Spinal cord (tissue), 10 donors: ENCODE results near the gene LIX1. TPM values are rescaled to one million over a fixed set of nuclear protein-coding genes. Genes with fewer than 3 reads are reported as not detected.

Experiments
- DNase-seq, 6 donors: peaks; one replicate each; pipeline versions ENCODE4 v3.0.0 to v3.0.0-alpha.2; 2013 to 2015; ENCODE audit warnings: low spot score in 6 of 6, low read depth in 4 of 6
- H3K27ac ChIP-seq: one replicate; pipeline ENCODE4 v1.5.1; 2013; ENCODE audit warnings: low read depth, low read length, control low read depth
- H3K27me3 ChIP-seq: one replicate; pipeline ENCODE4 v1.6.1; 2013; ENCODE audit warnings: low read length; ENCODE audit not compliant: control insufficient read depth, insufficient read depth
- H3K36me3 ChIP-seq: one replicate; pipeline ENCODE4 v1.6.1; 2013; ENCODE audit warnings: low read length; ENCODE audit not compliant: control insufficient read depth, insufficient read depth
- H3K4me1 ChIP-seq: one replicate; pipeline ENCODE4 v1.6.1; 2013; ENCODE audit warnings: low read length; ENCODE audit not compliant: control insufficient read depth, insufficient read depth
- H3K4me3 ChIP-seq: one replicate; pipeline ENCODE4 v1.5.1; 2013; ENCODE audit warnings: low read depth, low read length, control low read depth
- H3K9me3 ChIP-seq: one replicate; pipeline ENCODE4 v1.6.1; 2013; ENCODE audit warnings: low read length; ENCODE audit not compliant: control insufficient read depth, insufficient read depth
- WGBS: methylation state at CpG from one replicate; pipeline ENCODE4 v1.1.5; 2013; ENCODE audit warnings: missing lambda C conversion rate; ENCODE audit not compliant: insufficient coverage; 5-methylcytosine and 5-hydroxymethylcytosine counted together
- polyA plus RNA-seq, 2 donors: library from polyadenylated mRNA; unstranded; fragments of 120-200 nt; gene quantifications; one replicate each; pipeline ENCODE4 v1.2.1, GENCODE V29; 2013; ENCODE audit not compliant: insufficient read length in 2 of 2
- total RNA-seq, 2 donors: library from RNA; depleted of rRNA in 1 of 2; stranded (reverse); fragments of 120-200 nt in 1 of 2; fragments of >200 nt in 1 of 2; gene quantifications; one replicate each; pipeline versions ENCODE4 v1.2.3 to v1.2.4, GENCODE V29; 2013 to 2014
- donor health status: healthy.

LIX1 gene
- total and polyA plus RNA-seq, 4 donors = 22.3 to 68.9 (median 41.6) TPM

DNA sequence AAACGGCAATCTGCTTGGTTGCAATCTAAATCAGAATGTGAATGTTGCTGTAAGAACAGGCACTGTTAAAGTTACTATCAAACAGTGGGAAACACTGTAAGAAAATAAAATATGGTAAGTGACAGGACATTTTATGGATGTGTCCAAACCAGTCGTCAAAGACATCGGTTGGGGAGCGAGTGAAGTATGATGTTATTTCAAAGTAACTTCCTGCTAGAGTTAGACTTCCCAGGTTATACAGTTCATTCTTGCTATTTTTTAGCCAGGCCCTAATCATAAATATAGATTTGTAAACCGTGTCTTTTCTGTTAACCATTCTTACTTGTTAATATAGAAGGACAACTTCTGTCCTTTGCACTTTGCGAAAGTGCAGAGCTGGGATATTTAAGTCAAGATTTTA is 30.2 kb downstream of the LIX1 start:
- Histone ChIP-seq H3K27me3 (no peaks in the 10 kb centered on the region), H3K27ac (peak overlapping the region; percentile 3), H3K9me3 (no peaks in the 10 kb centered on the region), H3K4me3 (no peak overlapping the region), H3K36me3 (no peaks in the 10 kb centered on the region), H3K4me1 (peaks cover 4% of the 10 kb centered on the region)
- DNase-seq = no peak
- WGBS = 90% methylated on average over 2 of the region's 6 CpGs

DNA sequence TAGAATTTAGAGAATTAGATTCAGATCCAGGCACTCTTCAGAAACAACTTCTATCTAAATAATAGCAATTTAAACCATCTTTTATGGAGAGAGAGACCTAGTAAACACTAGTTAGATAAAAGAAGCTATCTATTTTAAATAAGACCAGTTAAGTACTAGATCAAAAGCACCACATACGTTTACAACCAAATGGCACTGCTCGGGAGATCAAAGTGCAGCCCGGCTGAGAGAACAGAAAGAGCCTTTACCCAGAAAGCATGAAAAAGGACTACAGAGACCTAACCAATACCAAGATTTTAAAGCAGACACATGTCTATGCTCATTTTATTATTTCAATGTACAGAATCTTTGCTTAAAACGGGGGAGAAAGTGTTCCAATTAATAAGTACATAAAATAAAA is 30.8 kb downstream of the LIX1 start:
- DNase-seq = peak in 1 of 6 donors; percentile 47
- Histone ChIP-seq H3K27ac (peak overlapping the region; percentile 3), H3K4me1 (peaks cover 4% of the 10 kb centered on the region), H3K36me3 (no peaks in the 10 kb centered on the region), H3K4me3 (no peak overlapping the region), H3K27me3 (no peaks in the 10 kb centered on the region), H3K9me3 (no peaks in the 10 kb centered on the region)
- WGBS = no CpG with 5 or more reads among the region's 4 CpGs

DNA sequence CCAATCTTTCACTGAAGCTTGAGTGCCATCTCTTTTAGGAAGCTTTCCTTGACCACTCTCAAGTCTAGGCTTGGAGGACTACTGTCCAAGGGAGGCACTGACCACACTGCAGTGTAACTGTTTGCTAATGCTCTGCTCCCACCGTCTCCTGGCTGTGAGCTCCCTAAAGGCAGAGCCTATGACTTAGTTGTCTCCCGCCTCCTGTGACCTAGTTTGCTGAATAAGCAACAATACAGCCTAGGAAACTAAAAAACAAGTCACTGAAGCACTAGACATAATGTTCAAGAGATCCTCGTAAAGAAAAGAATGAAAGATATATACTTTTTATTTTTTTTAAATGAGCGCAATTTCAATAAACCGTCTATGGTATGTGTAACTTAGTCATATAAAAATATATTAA is 31.4 kb downstream of the LIX1 start:
- H3K4me1 ChIP-seq = peaks cover 4% of the 10 kb centered on the region
- no peaks in the 10 kb centered on the region for H3K36me3 ChIP-seq
- DNase-seq = peak in 2 of 6 donors; percentile 40 to 50
- peak overlapping the region; percentile 72 for H3K27ac ChIP-seq
- H3K4me3 ChIP-seq = no peak overlapping the region
- no peaks in the 10 kb centered on the region for H3K9me3 ChIP-seq
- no CpG with 5 or more reads among the region's 5 CpGs for WGBS
- H3K27me3 ChIP-seq = no peaks in the 10 kb centered on the region

DNA sequence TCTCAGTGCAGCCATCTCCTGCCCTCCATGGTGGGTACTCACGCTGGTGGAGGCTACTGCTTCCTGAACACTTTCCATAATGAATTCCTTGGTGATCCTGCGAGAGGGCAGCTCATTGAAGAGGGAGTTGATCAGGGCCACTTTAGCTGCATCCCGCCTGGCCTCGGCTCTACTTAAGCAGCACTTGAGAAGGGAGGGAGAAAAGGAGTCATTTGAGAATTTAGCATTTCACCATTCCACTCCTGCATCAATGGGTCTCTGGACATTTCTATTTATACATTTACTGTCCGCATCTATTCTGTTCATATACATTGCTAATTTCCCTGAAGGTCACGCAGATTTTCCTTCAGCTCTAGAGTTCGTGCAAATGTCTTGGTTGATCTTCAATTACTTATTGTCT is 35.1 kb downstream of the LIX1 start:
- 92% methylated on average over 2 of the region's 7 CpGs for WGBS
- Histone ChIP-seq H3K36me3 (no peaks in the 10 kb centered on the region), H3K4me3 (no peak overlapping the region), H3K27ac (no peak overlapping the region), H3K4me1 (peaks cover 6% of the 10 kb centered on the region), H3K9me3 (no peaks in the 10 kb centered on the region), H3K27me3 (no peaks in the 10 kb centered on the region)
- DNase-seq = no peak

DNA sequence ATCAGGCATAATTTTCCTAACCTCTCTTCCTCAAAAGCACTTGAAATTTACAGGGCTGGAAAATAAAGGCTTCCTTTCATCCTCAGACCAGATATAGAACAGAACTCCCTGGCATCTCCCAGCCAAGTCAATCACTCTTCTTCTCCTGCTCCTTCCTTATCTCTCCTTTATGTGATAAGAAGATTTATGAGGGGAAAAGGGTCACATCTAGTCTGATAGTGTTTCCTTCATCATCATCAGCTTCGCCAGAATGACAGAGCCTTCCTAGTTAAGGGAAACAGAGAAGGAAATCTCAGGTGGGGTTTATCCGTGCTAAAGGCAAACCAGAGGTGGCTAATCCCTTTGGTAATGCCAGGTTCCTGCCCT is 36.2 kb downstream of the LIX1 start:
- 89% methylated on average over 2 of the region's 2 CpGs for WGBS
- peaks cover 14% of the 10 kb centered on the region for H3K4me1 ChIP-seq
- H3K9me3 ChIP-seq = no peaks in the 10 kb centered on the region
- H3K27me3 ChIP-seq = no peaks in the 10 kb centered on the region
- no peak overlapping the region for H3K4me3 ChIP-seq
- H3K27ac ChIP-seq = no peak overlapping the region
- no peaks in the 10 kb centered on the region for H3K36me3 ChIP-seq
- DNase-seq = no peak

DNA sequence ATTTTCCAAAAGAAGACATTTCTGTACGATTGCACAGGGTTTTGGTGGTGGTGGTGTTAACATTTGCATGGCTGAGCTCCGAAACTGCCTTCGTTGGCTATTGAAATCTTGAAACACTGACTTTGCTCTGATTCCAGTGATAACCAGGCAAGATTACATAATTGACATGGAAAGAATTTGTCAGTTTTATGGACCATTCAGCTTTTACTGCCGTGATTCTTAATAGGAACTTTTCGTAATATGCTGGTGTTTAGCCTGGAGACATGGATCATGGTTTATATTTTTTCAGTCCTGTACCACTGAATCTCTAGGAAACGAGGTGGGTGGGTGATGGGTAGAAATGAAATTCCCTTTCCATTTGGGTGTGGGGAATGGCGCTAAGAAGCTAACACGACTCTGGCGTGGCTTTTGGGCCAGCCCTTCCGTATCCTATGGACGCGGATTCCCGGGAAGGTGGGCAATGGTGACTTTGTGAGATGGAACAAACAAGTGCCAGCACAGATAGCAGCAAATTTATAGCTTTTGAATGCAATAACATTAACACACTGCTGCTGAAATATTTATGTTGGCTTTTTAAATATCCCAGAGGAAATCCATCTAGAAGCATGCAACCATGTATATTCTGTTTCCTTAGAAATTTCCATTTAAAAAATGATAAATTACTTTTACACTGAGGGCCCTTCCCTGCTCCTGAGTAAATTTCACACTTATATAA is 36.8 kb downstream of the LIX1 start:
- WGBS = 89% methylated on average over 5 of the region's 13 CpGs
- H3K27ac ChIP-seq = no peak overlapping the region
- H3K27me3 ChIP-seq = no peaks in the 10 kb centered on the region
- H3K36me3 ChIP-seq = no peaks in the 10 kb centered on the region
- peaks cover 19% of the 10 kb centered on the region for H3K4me1 ChIP-seq
- no peaks in the 10 kb centered on the region for H3K9me3 ChIP-seq
- DNase-seq = peak in 1 of 6 donors; percentile 64
- no peak overlapping the region for H3K4me3 ChIP-seq

DNA sequence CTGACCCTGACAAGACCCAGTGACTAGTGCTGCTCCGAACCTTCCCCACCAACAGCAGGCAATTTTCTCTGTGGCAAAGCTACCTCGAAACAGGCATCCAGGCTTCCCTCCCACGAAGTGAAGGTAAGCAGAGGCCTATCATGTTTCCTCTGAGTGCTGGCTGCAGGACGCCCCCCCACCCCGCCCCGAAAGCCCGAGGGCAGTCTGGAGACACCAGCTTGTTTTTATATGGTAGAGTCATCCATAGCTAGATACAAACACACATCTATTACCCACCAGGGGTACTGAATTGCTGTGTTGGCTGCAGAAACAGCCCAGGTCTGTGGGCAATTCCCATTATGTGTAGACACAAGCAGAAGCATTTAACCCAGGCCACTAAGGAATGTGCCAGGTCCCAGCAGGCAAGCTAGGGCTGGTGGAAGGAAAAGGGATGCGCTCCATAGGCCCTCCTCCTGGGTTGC is 40.4 kb downstream of the LIX1 start:
- 20% methylated on average over 2 of the region's 8 CpGs for WGBS
- no peaks in the 10 kb centered on the region for H3K36me3 ChIP-seq
- H3K4me3 ChIP-seq = no peak overlapping the region
- DNase-seq = peak in 2 of 6 donors; percentile 20 to 44
- peak overlapping the region; percentile 92 for H3K27ac ChIP-seq
- peaks cover 25% of the 10 kb centered on the region for H3K4me1 ChIP-seq
- no peaks in the 10 kb centered on the region for H3K9me3 ChIP-seq
- H3K27me3 ChIP-seq = no peaks in the 10 kb centered on the region

DNA sequence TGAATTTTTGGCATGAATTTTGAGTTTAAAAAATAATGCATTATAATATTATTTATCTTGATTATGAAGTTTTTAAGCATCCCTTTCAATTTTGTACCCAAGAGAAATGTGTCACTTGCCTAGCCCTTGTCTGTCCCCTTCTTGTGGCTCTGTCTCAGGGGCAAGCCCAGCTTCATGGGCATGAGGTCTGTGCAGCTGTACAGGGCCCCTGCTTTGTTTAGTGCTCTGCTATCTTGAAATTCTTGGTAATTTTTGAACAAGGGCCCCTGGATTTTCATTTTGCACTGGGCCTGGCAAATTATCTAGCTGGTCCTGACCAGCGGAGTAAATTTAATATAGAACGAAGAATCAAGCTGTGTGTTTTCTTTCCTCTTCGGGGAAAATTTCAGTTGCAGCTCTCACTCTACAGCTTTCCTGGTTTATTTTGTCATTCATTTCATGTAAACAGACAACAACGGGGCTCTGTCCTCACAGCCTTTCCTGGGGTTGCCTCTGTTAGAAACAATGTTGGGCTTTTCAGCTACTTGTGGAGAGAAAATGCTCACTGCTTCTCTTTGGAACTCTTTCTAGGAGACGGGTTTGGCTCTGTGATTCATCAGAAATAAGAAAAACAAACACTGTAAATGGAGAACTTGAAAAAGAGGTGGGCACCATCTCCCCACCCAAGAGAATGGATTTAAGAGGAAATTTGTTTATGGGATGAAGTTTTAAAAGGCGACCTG is 41.1 kb downstream of the LIX1 start:
- no peaks in the 10 kb centered on the region for H3K9me3 ChIP-seq
- no peak overlapping the region for H3K4me3 ChIP-seq
- 53% methylated on average over 2 of the region's 6 CpGs for WGBS
- H3K4me1 ChIP-seq = peaks cover 25% of the 10 kb centered on the region
- H3K27ac ChIP-seq = peak overlapping the region; percentile 92
- DNase-seq = peak in 5 of 6 donors; percentile 51 to 83 (median 62)
- no peaks in the 10 kb centered on the region for H3K27me3 ChIP-seq
- no peaks in the 10 kb centered on the region for H3K36me3 ChIP-seq

DNA sequence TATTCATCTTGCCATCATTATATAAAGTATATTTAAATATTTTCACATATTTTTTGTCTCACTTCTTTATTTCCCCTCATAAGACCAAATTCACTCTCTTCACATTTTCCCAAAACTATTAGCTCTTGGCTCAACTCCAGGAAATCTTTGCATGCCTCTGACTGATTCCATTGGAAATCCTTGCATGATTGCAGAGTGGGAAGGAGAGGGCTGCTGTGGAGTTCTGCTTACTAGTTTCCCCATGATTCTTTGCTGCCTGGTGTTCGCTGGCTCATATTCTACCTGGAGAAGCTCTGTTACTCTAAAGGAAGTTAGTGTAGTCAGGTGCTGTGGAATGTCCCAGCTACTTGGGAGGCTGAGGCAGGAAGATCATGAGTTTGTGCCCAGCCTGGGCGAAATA is 41.9 kb downstream of the LIX1 start:
- Histone ChIP-seq H3K4me1 (peaks cover 25% of the 10 kb centered on the region), H3K27ac (peak overlapping the region; percentile 92), H3K9me3 (no peaks in the 10 kb centered on the region), H3K36me3 (no peaks in the 10 kb centered on the region), H3K27me3 (no peaks in the 10 kb centered on the region), H3K4me3 (no peak overlapping the region)
- peak in 2 of 6 donors; percentile 46 to 55 for DNase-seq
- 100% methylated on average over 1 of the region's 2 CpGs for WGBS

DNA sequence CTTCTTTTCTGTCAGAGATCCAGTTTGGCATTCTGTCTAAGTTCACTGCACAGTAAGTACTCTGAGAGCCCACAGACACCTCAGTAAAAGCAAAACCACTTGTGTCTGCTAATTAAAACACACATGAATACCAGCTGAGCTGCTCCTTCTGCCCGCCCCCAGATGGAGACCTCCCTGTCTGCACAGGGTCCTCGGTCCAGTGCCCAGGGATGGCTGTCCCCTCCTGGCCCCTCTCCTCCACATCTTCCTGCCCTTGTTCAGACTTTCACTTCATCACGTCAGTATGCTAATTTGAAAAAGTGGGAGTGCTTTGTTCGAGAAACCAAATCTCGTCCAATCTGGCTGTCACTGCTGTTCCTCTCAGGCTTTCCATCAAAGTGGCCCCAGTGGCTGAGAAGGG is 43.5 kb downstream of the LIX1 start:
- peaks cover 25% of the 10 kb centered on the region for H3K4me1 ChIP-seq
- no peak overlapping the region for H3K4me3 ChIP-seq
- H3K9me3 ChIP-seq = no peaks in the 10 kb centered on the region
- peak in 2 of 6 donors; percentile 53 to 64 for DNase-seq
- H3K27ac ChIP-seq = peak overlapping the region; percentile 54
- WGBS = 33% methylated on average over 1 of the region's 5 CpGs
- no peaks in the 10 kb centered on the region for H3K27me3 ChIP-seq
- peaks cover 3% of the 10 kb centered on the region for H3K36me3 ChIP-seq
